Measurements from ENCODE around the gene DCHS2. TPM values are rescaled to one million over a fixed set of nuclear protein-coding genes. Genes with fewer than 3 reads are reported as not detected.

Gene DCHS2
- total and polyA plus RNA-seq, 2 experiments from 2014 or later = 0.12 to 1.7 TPM

DNA sequence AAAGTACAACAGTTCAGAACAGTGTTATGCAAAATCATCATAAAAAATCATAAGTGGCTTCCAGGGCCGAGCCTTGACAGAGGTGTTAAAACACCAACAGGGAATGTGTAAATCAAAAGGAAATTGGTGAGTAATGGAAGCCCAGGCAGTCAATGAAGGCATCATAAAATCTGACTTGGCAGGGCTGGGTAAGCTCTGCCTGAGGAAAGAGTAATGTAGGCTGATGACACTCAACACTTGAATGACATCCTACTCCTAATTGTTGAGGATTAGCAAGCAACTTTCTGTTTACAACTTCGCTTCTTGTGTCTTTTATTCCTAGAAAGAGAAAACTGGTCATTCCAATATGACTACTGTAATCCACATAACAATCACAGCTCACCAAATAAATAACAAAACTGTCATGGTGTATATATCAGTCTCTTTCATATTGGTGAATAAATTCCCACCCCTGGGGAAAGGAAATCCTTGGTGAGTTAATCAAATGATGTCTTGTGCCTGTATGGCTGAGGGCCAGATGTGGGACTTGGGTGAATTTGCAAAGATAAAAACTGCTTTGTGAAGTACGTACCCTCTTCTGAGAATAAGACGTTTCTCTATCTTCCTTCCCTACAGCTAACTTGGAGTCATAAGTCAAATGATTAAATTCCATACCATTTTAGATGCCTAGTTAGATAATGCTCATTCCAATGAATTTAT is 196.8 kb downstream of the DCHS2 start:
- no peaks in the 10 kb centered on the region for H3K36me3 ChIP-seq (replicated peaks; ENCODE audit: insufficient read depth, low read depth)
- no peaks in the 10 kb centered on the region for H4K20me1 ChIP-seq (ENCODE audit: insufficient read depth, poor library complexity, severe bottlenecking)
- 78% methylated on average over 4 of the region's 4 CpGs for WGBS (ENCODE audit: low lambda C conversion rate, missing lambda C conversion rate)
- no peak overlapping the region for H3K4me2 ChIP-seq
- no peak overlapping the region for H2AFZ ChIP-seq
- no peak overlapping the region for H3K27ac ChIP-seq
- TF ChIP-seq, protein P1, sequence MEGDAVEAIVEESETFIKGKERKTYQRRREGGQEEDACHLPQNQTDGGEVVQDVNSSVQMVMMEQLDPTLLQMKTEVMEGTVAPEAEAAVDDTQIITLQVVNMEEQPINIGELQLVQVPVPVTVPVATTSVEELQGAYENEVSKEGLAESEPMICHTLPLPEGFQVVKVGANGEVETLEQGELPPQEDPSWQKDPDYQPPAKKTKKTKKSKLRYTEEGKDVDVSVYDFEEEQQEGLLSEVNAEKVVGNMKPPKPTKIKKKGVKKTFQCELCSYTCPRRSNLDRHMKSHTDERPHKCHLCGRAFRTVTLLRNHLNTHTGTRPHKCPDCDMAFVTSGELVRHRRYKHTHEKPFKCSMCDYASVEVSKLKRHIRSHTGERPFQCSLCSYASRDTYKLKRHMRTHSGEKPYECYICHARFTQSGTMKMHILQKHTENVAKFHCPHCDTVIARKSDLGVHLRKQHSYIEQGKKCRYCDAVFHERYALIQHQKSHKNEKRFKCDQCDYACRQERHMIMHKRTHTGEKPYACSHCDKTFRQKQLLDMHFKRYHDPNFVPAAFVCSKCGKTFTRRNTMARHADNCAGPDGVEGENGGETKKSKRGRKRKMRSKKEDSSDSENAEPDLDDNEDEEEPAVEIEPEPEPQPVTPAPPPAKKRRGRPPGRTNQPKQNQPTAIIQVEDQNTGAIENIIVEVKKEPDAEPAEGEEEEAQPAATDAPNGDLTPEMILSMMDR (IDR thresholded peaks at IDR 0.05; ENCODE audit: poor library complexity) = no peak
- no peak for TF ChIP-seq EZH2 (IDR thresholded peaks at IDR 0.05; ENCODE audit: borderline replicate concordance)
- TF ChIP-seq EZH2phosphoT487 (IDR thresholded peaks at IDR 0.05; ENCODE audit: low read depth, severe bottlenecking, unreplicated experiment) = no peak
- H3K9me3 ChIP-seq (ENCODE audit: low read depth) = no peaks in the 10 kb centered on the region
- no peaks in the 10 kb centered on the region for H3K4me1 ChIP-seq (ENCODE audit: insufficient read depth)
- H3K27me3 ChIP-seq = no peaks in the 10 kb centered on the region
- H3K79me2 ChIP-seq = no peaks in the 10 kb centered on the region
- no peak overlapping the region for H3K4me3 ChIP-seq
- no peak for DNase-seq (ENCODE audit: low spot score)
- H3K9me2 ChIP-seq (replicated peaks; ENCODE audit: insufficient read depth) = no peaks in the 10 kb centered on the region

DNA sequence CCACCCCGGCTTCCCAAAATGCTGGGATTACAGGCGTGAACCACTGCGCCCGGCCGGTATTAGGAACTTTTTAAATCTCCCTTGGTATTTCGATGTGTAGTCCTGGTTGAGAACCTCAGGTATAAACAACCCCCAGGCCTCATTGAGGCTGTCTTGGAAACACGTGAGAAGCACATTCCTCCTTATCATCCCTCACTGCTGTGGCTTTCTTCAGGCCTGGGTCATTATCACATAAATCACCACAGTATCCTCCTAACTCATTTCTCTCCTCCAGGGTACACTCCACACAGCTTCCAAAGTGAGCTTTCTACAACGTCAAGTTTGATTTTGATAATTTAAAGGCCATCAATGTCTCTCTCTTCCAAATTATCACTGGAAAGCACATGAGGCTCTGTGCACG is 198.2 kb downstream of the DCHS2 start:
- TF ChIP-seq EZH2phosphoT487 (IDR thresholded peaks at IDR 0.05; ENCODE audit: low read depth, severe bottlenecking, unreplicated experiment) (no peak), EZH2 (IDR thresholded peaks at IDR 0.05; ENCODE audit: borderline replicate concordance) (no peak)
- TF ChIP-seq, protein P1 (IDR thresholded peaks at IDR 0.05; ENCODE audit: poor library complexity) = no peak

DNA sequence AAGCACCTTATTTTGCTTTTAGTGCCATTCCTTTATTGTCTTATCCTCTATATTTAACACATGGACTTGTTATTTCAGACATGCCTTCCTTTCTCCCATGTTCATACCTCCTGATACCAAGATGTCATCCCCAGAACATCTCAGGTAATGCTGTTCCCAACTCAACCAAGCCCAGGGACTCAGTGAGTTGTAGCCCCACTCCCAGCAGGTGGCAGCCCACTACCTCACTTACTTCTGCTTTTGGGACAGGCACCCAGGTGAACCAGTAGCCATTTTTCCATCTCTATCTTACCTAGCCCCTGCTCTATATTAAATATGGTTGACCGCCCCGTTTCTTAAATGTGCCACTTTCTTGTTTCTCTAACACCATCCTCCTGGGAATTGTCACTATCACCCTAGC is 199.0 kb downstream of the DCHS2 start:
- Histone ChIP-seq H4K20me1 (ENCODE audit: insufficient read depth, poor library complexity, severe bottlenecking) (no peaks in the 10 kb centered on the region), H3K27me3 (no peaks in the 10 kb centered on the region), H2AFZ (no peak overlapping the region), H3K27ac (no peak overlapping the region), H3K4me1 (ENCODE audit: insufficient read depth) (no peaks in the 10 kb centered on the region), H3K79me2 (no peaks in the 10 kb centered on the region), H3K4me3 (no peak overlapping the region), H3K9me3 (ENCODE audit: low read depth) (no peaks in the 10 kb centered on the region), H3K4me2 (no peak overlapping the region), H3K36me3 (replicated peaks; ENCODE audit: insufficient read depth, low read depth) (no peaks in the 10 kb centered on the region), H3K9me2 (replicated peaks; ENCODE audit: insufficient read depth) (no peaks in the 10 kb centered on the region)
- no peak for DNase-seq (ENCODE audit: low spot score)
- 90% methylated on average over 2 of the region's 2 CpGs for WGBS (ENCODE audit: low lambda C conversion rate, missing lambda C conversion rate)
- no peak for TF ChIP-seq EZH2phosphoT487 (IDR thresholded peaks at IDR 0.05; ENCODE audit: low read depth, severe bottlenecking, unreplicated experiment)
- TF ChIP-seq EZH2 (IDR thresholded peaks at IDR 0.05; ENCODE audit: borderline replicate concordance) = no peak
- TF ChIP-seq, protein P1 (IDR thresholded peaks at IDR 0.05; ENCODE audit: poor library complexity) = no peak

More for the DNA sequence above, 198.2 kb downstream of the DCHS2 start:
- Histone ChIP-seq H3K27ac (no peak overlapping the region), H3K4me2 (no peak overlapping the region), H3K36me3 (replicated peaks; ENCODE audit: insufficient read depth, low read depth) (no peaks in the 10 kb centered on the region), H3K4me1 (ENCODE audit: insufficient read depth) (no peaks in the 10 kb centered on the region), H2AFZ (no peak overlapping the region), H3K27me3 (no peaks in the 10 kb centered on the region), H3K79me2 (no peaks in the 10 kb centered on the region), H3K9me2 (replicated peaks; ENCODE audit: insufficient read depth) (no peaks in the 10 kb centered on the region), H3K4me3 (no peak overlapping the region), H3K9me3 (ENCODE audit: low read depth) (no peaks in the 10 kb centered on the region), H4K20me1 (ENCODE audit: insufficient read depth, poor library complexity, severe bottlenecking) (no peaks in the 10 kb centered on the region)
- DNase-seq (ENCODE audit: low spot score) = no peak
- WGBS (ENCODE audit: low lambda C conversion rate, missing lambda C conversion rate) = 83% methylated on average over 9 of the region's 9 CpGs
